IPS-11a (cell line): ENCODE data around the gene PEX5L.

Source experiments
- H3K4me3 ChIP-seq: one replicate; pipeline ENCODE4 v1.5.1; 2013; ENCODE audit warnings: low read depth, low read length, control low read depth

PEX5L gene

DNA sequence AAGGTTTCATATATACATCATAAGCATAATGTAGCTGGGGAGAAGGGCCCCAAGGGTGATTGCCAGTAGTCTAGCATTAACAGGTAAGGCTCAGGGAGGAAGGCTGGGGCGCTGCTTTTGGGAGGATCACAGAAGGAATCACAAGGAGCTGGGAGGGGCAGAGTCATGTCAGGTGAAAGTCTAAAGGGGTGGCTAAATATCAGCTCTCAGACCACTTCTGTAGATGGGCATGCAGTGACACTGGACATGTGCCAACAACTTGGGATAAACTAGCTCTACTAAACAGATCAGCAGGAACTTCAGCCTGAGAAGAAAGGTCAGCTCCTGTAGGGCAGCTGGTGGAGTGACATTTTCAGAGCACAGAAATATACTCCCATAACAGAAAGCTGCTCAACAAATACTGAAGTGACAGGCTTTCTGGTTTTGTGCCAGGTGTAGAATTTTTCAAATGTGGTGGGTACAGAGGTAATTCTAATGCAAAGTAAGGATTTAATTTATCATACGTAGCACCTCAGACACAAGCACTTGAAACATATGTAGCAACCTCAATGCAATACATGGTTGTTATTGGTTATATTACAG is 79.4 kb downstream of the PEX5L start:
- no peak overlapping the region for H3K4me3 ChIP-seq

DNA sequence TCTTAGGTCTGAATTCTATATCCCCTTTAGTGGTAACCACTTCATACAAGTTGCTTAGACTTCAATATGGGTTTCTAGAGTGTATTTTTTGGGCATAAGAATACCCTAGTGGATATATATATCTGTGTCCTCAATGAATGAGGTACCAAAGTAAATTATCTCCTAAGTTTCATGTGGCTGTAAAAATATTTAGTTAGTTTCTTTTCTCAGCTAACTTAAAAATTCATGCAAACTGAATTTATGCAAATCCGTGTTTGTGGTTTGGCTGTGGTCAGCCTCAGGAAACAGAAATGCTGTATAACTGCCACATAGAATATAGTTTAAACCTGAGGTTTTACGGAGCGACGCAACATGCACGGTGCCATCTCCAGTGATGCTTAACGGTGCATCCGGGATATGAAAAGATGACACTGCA is 80.3 kb downstream of the PEX5L start:
- H3K4me3 ChIP-seq, result no peak overlapping the region

DNA sequence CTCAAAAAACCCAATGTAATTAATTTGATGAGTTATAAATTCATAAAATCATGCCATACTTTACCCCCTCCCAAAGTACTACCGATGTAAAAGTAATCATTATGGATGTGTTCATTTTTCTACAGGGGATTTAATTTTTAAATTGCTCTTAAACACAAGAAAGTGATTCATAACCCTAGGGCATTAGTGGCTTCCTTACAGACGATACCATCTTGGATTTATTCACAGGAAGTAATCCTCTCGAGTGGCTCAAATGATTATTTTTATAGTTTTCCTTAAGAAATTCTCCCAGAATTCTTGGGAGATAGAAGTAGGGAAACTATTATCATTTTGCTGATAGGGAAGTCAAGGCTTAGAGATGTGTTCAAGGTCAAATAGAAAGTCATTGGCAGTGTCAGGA is 80.9 kb downstream of the PEX5L start:
- H3K4me3 ChIP-seq, result no peak overlapping the region

DNA sequence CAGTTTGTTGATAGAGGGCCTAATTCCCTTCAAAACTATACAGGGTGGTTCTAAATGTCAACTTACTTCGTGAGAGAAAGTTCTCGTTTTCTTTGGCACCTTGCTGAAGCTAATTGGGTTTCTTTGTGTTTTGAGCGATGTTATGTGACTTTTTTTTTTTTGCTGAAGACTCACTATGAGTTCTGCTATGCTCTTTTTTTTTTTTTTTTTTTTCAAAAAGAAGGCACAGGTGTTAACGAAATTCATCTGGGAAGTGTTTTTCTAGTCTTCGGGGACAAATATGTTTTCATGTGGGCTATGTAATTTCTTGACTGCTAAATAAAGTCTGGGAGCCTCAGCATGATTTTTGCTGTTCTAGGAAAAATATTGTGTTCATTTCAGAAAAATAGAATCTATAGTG is 81.5 kb downstream of the PEX5L start:
- no peak overlapping the region for H3K4me3 ChIP-seq

DNA sequence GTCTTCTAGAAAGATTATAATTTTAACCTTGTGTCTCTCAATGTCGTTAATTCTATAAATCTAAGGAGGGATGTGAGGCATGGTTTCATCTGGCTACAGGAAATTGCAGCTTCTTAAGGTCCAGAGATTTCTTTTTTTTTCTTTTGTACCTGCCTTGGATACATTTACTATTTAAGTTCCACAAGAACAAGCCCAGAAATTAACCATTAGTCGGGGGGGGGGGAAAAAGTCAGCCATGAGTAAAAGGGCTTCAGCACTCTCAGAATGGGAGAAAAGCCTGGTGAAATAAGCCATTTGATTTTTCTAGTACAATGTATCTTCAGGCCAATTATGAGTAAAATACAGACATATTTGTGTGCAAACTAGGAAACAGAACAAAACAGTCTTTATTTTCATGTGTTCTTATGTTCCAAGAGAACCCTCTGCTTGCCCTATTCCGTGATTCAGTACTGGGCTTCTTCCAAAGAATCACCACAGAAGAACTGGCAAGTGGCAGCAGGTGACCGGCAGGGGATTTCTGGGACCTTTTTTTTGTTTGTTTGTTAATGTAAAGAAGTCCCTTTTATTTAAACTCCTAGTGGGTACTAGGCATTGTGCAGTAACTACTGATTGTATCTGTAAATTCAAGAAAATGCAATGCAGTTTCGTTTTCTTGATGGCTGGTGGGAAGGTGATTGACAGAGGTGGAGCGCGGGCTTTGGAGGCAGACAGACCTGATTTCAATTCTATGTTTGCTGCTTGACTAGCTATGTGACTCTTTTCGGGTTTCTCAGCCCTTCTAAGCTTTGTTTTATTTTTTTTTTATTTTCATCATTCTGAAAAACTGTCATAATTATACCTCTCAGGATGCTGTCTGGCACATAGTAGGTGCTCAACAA is 82.5 kb downstream of the PEX5L start:
- H3K4me3 ChIP-seq, result no peak overlapping the region

DNA sequence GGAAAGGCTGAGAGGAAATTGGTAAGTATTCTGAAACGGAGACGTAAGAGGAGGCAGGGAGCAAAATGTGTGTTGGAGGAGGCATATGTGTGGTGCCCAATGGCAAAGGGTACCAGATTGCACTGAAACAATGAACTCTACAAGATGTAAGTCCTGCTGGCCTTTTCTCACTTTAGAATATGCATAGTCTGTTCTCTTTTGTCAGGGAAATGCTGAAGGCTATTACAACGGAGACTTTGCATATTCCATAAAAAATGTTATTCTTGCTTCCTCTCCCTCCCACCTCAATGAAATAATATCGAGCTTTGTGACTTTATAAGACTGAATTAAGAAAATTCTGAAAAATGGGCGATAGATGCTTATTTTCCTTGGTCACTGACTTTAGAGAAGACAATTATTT is 85.9 kb downstream of the PEX5L start:
- no peak overlapping the region for H3K4me3 ChIP-seq

DNA sequence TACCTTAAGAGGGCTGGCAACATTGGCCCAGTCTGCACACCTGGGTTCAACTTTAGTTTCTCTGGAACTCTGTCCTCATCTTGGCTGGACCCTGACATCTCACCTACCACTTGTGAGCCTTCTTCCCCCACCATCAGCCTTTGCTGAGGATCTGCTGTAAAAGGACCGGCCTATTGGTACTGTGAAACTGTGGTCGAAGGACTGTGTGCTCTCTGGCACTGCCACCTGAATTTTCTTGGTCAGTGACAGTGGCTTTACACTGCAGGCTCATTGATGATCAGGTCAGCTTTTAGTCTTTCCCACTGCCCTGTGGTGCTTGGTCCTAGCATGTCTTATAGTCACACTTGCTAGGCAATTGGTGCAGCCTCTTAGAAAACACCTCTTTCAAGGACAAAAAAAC is 86.9 kb downstream of the PEX5L start:
- no peak overlapping the region for H3K4me3 ChIP-seq

DNA sequence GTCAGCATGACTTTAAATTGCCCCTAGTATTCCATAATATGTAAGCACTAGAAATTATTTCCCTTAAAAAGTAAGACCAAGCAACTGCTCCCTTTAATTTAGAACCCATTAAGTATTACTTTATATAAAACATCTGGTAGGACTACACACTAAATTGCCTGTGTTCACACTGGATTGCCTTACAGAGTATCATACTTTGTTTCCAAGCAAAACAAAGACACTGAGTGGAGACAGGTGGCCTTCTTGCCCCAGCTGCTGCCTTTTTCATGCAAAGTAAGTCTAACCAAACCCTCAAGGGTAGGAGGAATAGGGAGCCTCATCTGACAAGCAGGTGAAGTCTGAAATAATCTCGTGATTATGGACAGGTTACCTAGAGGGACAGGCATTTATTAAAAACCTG is 87.3 kb downstream of the PEX5L start:
- H3K4me3 ChIP-seq, result no peak overlapping the region

DNA sequence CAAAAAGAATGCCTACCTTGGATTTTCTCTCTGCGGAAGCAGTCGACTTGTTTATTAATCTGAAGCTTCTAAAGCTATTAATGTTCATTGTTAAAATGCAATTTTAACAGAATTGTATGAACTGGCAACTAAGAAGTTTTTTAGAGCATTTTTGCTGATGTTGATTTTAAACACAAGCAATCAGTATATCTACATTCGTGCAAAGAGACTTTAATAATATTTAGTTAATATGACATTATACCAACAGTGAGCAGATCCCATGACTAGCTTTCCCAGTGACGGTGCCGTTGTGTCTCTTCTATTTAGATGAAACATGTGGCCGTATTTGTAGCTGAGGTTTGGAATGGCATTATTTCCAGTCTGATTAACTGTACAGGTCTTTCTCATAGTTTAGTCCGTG is 88.0 kb downstream of the PEX5L start:
- H3K4me3 ChIP-seq, result no peak overlapping the region

DNA sequence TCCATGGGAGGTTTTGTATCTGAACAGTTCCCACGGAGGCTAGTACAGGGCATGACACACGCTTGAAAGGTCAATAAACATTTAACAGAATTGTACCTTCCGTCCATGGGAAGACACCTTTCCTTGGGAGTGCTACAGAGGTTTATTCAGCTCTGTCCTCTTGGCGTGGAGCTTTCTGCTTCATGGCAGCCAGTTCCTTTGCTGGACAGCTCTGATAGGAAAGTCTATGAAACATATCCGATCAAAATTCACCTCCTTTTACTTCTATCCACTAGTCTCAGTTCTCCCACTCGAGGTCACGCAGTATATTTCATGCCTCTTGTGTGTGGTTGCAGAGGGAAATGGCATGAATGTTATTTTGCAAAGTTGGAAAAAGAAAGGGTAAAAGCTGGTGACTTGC is 91.2 kb downstream of the PEX5L start:
- H3K4me3 ChIP-seq, result no peak overlapping the region

DNA sequence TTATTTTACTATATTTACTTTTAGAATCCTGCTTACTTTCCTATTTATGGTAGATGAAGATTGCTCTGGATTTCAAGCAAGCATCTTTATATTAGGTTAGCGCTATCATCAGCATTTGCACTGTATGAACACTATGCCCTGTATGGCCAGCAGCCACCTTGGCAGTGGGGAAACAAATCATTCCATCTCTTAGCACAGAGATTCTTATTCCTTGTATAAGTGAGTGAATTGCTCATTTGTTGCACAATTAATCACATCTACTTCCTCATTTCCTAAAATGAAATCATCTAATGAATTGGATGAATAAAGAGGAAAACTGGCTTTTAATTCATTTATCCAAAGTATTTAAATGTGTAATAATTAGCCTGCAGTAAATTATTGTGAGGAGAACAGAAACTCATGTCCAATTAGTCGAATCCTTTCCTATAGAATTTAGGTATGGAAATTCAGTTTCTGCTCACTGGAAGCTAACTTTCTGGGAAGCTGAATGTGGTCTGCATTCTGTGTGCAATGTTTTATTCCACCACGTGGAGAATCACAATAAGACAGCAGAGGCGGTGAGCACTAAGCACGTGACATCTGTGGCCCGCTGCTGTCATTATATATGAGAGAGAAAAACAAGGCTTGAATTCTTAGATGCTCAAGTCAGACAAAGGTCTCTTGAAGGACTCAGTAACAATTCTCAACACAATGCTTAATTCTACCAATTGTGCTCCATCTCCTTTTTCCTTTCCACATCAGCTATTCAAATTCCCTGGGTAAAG is 93.4 kb downstream of the PEX5L start:
- H3K4me3 ChIP-seq, result no peak overlapping the region

DNA sequence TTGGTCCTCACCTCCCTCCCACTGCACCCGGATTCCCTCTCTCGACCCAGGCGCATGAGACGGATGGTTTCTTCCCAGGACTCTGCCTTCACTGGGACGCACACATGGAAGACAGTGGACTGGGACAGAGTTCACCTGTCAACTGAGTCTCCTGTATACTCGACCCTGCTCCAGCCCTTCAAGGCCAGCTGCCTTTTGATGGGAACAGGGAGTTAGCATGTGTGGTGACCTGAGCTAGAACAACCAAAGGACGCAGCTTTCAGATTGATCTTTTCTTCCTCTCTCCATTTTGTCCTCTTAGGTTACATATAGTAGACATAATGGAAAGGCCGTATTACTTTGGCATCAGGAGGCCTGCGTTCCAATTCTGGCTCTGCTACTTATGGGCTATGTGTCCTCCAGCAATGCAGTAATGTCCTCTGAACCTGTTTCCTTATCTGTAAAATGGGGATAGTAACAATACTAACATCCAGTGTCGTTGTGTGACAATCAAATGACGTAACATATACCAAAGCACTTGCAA is 94.1 kb downstream of the PEX5L start:
- H3K4me3 ChIP-seq, result no peak overlapping the region

DNA sequence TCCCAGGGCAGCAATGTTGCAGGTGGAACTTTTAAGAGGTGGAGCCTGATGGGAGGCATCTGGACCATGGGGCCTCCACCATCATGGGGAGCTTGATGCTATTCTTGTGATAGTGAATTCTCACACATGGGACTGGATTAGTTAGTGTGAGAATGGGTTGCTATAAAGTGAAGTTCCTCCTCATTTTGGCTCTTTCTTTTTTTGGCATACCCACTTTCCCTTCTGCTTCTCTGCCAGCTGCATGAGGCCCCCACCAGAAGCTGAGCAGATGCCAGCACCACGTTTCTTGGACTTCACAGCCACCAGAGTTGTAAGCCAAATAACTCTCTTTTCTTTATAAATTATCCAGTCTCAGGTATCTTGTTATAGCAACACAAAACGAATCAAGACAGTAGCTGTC is 101.0 kb downstream of the PEX5L start:
- no peak overlapping the region for H3K4me3 ChIP-seq

DNA sequence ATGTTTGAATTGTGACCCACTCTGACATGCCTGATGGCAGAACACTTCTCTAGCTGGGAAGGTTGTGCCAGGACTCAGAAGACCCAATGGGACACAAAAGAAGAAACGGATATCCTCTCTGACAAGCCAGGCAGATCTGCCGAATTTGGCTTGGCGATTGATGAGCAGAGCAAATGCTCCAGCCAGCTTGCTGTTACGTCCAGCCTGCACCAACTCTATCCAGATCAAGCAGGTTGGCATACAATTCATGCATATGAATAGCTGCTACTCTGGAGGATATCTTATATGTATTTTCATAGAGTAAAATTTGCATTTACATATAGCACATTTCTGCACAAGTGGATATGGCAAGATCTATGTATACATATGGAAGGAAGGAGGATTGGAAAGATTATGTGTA is 102.8 kb downstream of the PEX5L start:
- no peak overlapping the region for H3K4me3 ChIP-seq

DNA sequence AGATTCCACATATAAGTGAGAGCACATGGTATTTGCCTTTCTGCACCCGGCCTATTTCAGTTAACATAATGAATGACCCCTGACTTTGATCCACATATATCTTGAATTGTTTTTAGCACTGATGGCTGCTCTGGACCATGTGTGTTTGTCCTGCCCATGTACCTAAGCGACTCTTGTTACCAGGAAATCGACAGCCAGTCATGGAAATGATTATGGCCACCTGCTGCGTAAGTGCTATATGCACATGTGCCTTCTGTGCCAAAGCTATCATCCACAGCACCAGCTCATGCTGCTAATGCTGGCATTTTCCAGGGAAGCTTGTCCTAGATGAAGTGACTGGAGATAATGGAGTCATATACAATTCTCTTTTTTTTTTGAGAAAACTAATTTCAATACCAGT is 103.7 kb downstream of the PEX5L start:
- H3K4me3 ChIP-seq, result no peak overlapping the region

DNA sequence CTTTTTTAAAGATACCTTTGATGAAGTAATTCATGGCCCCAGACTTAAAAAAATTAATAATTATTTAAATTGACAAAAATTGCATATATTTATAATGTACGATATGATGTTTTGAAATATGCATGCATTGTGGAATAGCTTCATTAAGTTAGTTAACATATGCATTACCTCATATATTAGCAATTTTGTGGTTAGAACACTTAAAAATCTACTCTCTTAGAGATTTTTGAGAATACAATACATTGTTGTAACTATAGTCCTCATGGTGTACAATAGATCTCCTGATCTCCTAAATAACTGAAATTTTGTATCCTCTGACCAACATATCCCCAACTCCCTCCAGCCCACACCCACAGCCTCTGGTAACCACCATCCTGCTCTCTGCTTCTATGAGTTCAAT is 104.1 kb downstream of the PEX5L start:
- no peak overlapping the region for H3K4me3 ChIP-seq

DNA sequence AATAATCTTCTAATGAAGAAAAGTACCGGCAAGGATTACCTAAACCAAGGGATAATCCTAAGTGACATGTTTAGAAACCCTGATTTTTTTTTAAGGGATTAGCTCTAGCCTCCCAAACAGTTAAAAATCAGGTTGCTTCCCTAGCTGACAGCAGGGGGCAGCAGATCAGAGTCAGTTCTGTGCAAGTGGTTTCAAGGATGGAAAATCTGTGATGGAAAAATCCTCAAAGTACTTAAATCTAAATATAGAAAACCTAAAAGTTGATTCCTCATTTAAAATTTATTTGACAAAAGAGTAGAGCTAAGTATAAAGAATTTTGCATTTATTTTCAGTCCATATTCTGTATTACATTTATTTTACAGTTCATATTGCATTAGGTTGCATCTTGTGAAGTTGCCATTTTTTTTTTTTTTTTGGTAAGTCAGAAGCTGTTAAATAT is 107.6 kb downstream of the PEX5L start:
- H3K4me3 ChIP-seq, result no peak overlapping the region

DNA sequence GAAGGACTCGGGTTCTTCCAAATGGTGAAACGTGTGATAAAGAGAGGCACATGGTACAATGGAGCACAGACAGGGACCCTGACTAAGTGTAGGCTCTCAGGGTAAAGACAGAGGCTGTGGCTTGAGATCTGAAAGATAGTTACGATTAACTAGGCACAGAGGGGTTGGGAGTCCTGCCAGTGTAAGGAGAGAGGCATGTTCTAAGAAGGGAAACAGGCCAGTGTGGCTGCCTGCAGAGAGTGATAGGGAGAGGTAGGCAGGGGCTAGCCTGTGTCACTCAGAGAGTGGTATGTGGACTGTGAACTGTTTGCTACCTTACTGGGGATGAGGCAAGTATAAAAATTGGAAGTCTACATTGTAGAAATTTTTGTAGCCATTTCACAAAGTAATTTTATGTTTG is 109.5 kb downstream of the PEX5L start:
- H3K4me3 ChIP-seq, result no peak overlapping the region

DNA sequence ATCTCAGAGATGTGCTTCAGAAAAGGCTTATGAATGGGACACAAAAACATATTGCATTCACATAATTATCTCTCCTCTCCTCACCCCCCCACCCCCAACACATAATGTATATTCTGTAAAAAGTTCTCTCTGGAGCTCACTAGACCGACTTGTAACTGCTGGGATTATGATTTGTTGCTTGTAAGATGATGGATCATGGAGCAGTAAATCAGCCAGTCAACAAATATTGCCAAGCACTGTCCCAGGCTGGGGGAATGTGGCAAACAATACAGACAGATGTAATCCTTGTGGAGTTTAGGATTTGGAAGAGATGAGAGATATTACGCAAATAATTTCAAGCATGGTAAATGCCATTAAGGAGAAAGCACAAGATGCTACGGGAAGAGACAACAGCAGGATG is 114.8 kb downstream of the PEX5L start:
- H3K4me3 ChIP-seq, result no peak overlapping the region

DNA sequence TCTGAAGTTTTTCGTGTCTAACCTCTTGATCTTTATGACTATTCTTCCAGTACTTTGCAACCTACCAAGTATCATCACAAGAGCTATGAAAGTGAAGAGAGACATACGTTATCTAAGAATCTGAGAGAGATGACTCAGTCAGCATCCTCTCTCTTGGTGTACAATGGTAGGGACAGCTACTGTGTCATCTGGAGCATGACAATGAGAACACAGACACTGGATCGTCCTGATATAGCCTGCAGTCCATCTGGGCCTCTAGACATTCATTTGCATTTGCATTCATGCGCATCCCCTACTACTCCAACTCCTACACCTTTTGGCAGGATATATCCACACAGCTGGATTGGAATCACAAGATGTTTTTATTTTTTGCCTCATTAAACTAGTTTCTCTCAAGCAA is 115.2 kb downstream of the PEX5L start:
- no peak overlapping the region for H3K4me3 ChIP-seq

DNA sequence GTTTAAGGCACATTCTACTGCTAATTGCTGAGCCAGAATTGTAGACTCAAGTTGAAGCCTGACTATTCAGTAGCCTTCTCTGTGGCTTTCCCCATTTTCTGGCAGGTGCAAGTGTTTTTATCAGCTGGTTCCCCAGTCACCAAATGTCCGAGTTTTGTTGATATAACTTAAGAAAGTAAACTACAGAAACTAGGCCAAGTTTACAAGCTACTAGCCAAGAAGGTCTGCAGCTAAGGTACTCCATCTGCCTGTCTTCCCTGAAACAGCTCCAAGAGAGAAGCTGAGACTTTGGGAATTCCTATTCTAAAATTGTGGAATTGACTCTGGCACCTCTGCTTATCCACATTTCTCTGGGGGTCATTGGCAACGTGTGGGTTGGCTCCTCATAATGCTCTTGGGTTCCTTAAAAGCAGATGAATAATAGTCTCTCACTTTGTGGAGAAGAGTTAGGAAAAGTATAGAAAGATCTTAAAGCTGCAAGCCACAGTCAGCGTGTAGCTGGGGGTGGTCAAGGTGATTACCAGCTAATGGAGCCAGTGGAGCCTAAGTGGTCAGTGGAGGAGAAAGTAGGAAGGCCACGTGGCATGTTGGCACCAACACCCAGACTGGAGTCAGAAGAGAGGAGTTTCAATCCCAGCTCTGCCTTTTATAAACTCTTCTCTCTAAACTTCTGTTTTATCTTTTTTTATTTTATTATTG is 128.8 kb downstream of the PEX5L start:
- no peak overlapping the region for H3K4me3 ChIP-seq
